ENCODE measurements around the gene KRTAP5-4. TPM values are rescaled to one million over a fixed set of nuclear protein-coding genes. Genes with fewer than 3 reads are reported as not detected.

KRTAP5-4 gene, protein sequence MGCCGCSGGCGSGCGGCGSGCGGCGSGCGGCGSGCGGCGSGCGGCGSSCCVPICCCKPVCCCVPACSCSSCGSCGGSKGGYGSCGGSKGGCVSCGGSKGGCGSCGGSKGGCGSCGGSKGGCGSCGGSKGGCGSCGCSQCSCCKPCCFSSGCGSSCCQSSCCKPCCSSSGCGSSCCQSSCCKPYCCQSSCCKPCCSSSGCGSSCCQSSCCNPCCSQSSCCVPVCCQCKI
- not detected in 5 replicates for total RNA-seq (2022; extraction: Qiagen RNA extraction; ENCODE audit: low read depth)

DNA sequence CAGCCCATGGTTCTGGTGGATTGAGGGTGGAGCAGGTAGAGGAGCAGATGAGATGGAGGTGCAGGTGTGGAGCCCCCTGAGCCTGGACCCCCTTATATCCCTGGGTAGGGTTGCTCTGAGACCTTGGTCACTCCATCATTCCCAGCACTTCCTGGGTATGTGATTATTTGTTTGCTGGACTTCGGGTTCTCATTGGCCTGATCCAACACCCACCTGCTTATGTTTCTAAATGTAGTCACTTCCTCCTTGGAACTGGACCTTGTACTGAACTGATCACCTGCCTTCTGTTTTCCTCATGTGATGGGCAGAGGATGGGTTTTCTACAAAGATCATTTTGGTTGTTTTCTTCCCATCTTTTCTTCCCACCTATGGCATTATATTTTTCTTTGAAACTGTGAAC lies at the start of gene KRTAP5-4:
KRTAP5-4 (minus strand) TSS at position 53 of the 400 bp plus-strand sequence; CDS start at position 8, 45 bp downstream.

DNA sequence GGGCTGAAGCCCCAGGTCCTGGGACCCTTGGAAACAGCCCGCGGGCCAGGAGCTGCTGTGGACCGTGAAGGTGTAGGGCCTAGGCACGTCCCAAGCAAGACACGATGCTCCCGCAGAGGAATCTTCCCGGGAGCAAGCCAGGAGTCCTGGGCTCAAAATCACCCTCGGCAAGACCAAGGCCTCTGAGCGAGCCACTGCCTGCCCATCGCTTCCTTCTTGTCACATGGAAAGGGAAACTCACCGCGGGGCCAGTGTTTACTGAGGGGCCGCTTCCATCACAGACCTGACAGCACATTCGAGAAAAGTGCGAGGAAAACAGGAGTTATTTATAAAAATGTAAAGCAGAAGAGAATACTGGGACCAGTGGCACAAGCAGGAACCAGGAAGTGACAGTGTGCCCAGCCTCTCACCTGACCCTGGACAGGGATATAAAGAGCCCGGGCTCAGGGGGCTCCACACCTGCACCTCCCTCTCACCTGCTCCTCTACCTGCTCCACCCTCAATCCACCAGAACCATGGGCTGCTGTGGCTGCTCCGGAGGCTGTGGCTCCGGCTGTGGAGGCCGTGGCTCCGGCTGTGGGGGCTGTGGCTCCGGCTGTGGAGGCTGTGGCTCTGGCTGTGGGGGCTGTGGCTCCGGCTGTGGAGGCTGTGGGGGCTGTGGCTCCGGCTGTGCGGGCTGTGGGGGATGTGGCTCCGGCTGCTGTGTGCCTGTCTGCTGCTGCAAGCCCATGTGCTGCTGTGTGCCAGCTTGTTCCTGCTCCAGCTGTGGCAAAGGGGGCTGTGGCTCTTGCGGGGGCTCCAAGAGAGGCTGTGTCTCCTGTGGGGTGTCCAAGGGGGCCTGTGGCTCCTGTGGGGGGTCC lies 7.6 kb upstream of the KRTAP5-4 start, which contains the start of gene KRTAP5-5:
KRTAP5-5 (plus strand) TSS at position 450 of the 860 bp plus-strand sequence; CDS start at position 516, 66 bp downstream.

DNA sequence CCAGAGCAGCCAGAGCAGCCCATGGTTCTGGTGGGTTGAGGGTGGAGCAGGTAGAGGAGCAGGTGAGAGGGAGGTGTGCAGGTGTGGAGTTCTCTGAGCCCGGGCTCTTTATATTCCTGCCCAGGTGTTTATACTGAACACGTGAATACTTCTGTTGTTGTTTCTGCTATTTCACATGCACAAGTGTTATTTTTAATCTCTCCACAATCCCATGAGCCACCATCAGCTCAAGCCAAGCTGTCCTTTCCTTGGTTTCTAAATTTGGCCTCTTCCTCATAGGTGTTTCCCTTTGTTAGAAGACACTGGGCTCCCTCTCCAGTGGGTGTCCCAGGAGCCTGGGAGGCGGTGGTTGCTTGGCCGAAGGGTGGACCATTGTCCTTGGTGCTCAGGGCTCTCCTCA lies 13.6 kb downstream of the KRTAP5-4 start, which contains the start of gene KRTAP5-3:
KRTAP5-3 (minus strand) TSS at position 101 of the 400 bp plus-strand sequence; CDS start at position 23, 78 bp downstream.

DNA sequence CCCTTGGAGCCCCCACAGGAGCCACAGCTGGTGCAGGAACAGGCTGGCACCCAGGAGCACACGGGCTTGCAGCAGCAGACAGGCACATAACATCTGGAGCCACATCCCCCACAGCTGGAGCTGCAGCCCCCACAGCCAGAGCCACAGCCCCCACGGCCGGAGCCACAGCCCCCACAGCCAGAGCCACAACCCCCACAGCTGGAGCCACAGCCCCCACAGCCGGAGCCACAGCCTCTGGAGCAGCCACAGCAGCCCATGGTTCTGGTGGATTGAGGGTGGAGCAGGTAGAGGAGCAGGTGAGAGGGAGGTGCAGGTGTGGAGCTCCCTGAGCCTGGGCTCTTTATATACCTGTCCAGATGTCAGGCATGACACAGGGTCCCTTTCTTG lies 24.0 kb downstream of the KRTAP5-4 start, which contains the start of gene KRTAP5-2:
KRTAP5-2 (minus strand) TSS at position 301 of the 387 bp plus-strand sequence; CDS start at position 257, 44 bp downstream.

DNA sequence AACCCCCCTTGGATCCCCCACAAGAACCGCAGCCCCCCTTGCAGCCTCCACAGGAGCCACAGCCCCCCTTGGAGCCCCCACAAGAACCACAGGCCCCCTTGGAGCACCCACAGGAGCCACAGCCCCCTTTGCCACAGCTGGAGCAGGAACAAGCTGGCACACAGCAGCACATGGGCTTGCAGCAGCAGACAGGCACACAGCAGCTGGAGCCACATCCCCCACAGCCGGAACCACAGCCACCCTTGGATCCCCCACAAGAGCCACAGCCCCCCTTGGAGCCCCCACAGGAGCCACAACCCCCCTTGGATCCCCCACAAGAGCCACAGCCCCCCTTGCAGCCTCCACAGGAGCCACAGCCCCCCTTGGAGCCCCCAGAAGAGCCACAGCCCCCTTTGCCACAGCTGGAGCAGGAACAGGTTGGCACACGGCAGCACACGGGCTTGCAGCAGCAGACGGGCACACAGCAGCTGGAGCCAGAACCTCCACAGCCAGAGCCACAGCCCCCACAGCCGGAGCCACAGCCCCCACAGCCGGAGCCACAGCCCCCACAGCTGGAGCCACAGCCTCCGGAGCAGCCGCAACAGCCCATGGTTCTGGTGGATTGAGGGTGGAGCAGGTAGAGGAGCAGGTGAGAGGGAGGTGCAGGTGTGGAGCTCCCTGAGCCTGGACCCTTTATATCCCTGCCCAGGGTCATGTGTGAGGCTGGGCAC lies 37.1 kb downstream of the KRTAP5-4 start, which contains the start of gene KRTAP5-1:
KRTAP5-1 (minus strand) TSS at position 623 of the 710 bp plus-strand sequence; CDS start at position 589, 34 bp downstream.

DNA sequence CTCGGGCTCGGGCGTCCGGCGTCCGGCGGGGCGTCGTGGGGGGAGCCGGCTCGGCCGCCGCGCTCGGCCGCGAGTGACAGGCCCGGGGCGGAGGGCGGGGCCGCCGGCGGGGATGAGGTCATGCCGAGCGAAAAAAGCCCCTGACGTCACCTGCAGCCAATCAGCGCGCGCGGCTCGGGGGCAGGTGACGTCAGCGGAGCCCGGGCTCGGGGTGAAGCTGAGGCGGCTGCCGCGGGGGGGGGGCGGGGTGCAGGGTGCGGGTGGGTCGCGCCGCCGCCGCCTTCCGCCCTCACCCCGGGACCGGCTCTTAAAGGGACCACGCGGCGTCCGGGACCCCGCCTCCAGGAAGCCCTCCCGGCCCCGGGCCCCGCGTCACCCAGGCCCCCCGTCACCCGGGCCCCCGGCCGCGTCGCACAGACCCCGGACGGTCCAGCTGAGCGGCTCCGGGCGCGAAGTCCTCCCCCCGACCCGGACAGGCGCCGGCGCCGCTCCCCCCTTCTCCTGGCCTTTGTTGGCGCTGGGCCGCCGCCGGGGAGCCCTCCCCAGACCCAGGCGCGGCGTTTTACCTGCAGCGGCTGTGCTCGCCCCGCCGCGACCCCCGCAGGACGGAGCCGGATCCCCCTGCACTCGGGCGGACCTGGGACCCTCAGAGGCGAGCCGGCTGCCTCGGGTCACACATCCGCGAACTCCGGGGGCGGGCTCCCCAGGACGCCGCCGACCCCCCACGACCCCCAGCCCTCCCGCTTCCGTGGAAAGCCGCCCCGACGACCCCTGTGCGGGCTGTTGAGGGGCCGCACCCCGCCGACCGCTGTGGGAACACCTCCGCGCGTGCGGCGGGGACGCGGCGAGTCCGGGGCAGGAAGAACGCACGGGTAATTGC lies 49.5 kb downstream of the KRTAP5-4 start, which contains the start of gene DUSP8:
DUSP8 (minus strand) TSS at position 75 of the 880 bp plus-strand sequence. CDS start 6,445 bp downstream, outside the sequence.

Other genes with a start within 250 kb of the KRTAP5-4 start
- 6.5 to 7.6 TPM (median 6.8 TPM) in 5 replicates for gene BRSK2, start 232.2 kb downstream of the KRTAP5-4 start, total RNA-seq (2022; extraction: Qiagen RNA extraction; ENCODE audit: low read depth)
- gene MOB2, start 135.4 kb downstream of the KRTAP5-4 start, total RNA-seq (2022; extraction: Qiagen RNA extraction; ENCODE audit: low read depth): 40.0 to 49.9 TPM (median 43.9 TPM) in 5 replicates
- gene DUSP8, start 49.9 kb downstream of the KRTAP5-4 start, total RNA-seq (2022; extraction: Qiagen RNA extraction; ENCODE audit: low read depth): 0.96 to 1.9 TPM (median 1.6 TPM) in 5 replicates
- not detected in 5 replicates for gene KRTAP5-1, start 36.9 kb downstream of the KRTAP5-4 start, total RNA-seq (2022; extraction: Qiagen RNA extraction; ENCODE audit: low read depth)
- gene KRTAP5-2, start 23.8 kb downstream of the KRTAP5-4 start, total RNA-seq (2022; extraction: Qiagen RNA extraction; ENCODE audit: low read depth): not detected in 5 replicates
- not detected in 5 replicates for gene KRTAP5-3, start 13.7 kb downstream of the KRTAP5-4 start, total RNA-seq (2022; extraction: Qiagen RNA extraction; ENCODE audit: low read depth)
- not detected in 5 replicates for gene KRTAP5-5, start 7.6 kb upstream of the KRTAP5-4 start, total RNA-seq (2022; extraction: Qiagen RNA extraction; ENCODE audit: low read depth)
- gene KRTAP5-6, start 75.1 kb upstream of the KRTAP5-4 start, total RNA-seq (2022; extraction: Qiagen RNA extraction; ENCODE audit: low read depth): not detected in 5 replicates
- gene IFITM10, start 128.5 kb upstream of the KRTAP5-4 start, total RNA-seq (2022; extraction: Qiagen RNA extraction; ENCODE audit: low read depth): 0.89 to 1.3 TPM (median 0.94 TPM) in 5 replicates
- gene CTSD, start 141.8 kb upstream of the KRTAP5-4 start, total RNA-seq (2022; extraction: Qiagen RNA extraction; ENCODE audit: low read depth): 379 to 541 TPM (median 436 TPM) in 5 replicates
- 0.06 to 0.22 TPM in 2 of 5 replicates, not detected in the others for gene SYT8, start 212.9 kb upstream of the KRTAP5-4 start, total RNA-seq (2022; extraction: Qiagen RNA extraction; ENCODE audit: low read depth)
- gene TNNI2, start 216.8 kb upstream of the KRTAP5-4 start, total RNA-seq (2022; extraction: Qiagen RNA extraction; ENCODE audit: low read depth): not detected in 5 replicates
- 0.73 to 3.1 TPM (median 1.8 TPM) in 5 replicates for gene LSP1, start 230.9 kb upstream of the KRTAP5-4 start, total RNA-seq (2022; extraction: Qiagen RNA extraction; ENCODE audit: low read depth)